Dendritic cell treated with granulocyte-macrophage colony-stimulating factor and Interleukin-4, amounts not matched to agents 40 ng/mL and 50 ng/mL, for 4 days (primary cell): Measurements from ENCODE around the gene DNASE1L2.
"Not testable (repeated sequence)": the region's sequence is repeated elsewhere in the genome, so short reads cannot be mapped to it uniquely, and the experiment has no call there.

ENCODE experiments used
- H3K27ac Mint-ChIP-seq: one replicate; pipeline ENCODE4 v1.8.0; 2022; ENCODE audit warnings: mild to moderate bottlenecking, mixed read lengths
- H3K27me3 Mint-ChIP-seq: one replicate; pipeline ENCODE4 v1.8.0; 2022; ENCODE audit warnings: mild to moderate bottlenecking, mixed read lengths
- H3K36me3 Mint-ChIP-seq: one replicate; pipeline ENCODE4 v1.8.0; 2022; ENCODE audit warnings: low read depth, mixed read lengths
- H3K4me1 Mint-ChIP-seq: one replicate; pipeline ENCODE4 v1.8.0; 2022; ENCODE audit warnings: low read depth, mixed read lengths
- H3K4me3 Mint-ChIP-seq: one replicate; pipeline ENCODE4 v1.8.0; 2022; ENCODE audit warnings: mild to moderate bottlenecking, moderate library complexity, mixed read lengths
- H3K9me3 Mint-ChIP-seq: one replicate; pipeline ENCODE4 v1.8.0; 2022; ENCODE audit warnings: mixed read lengths
- intact Hi-C: fragments of 100-400 bp; cut with micrococcal nuclease; formaldehyde crosslinking; loops from one replicate; pipeline ENCODE4 v1.15.0; 2022

DNASE1L2 gene

GRCh38 chr16:2196981-2197511, 39.2 kb upstream of the DNASE1L2 start:
- intact Hi-C loops: no loop called here
- Mint-ChIP-seq H3K4me1 (no peaks in the 10 kb centered on the region), H3K4me3 (peak overlapping the region; percentile 68), H3K27ac (no peak overlapping the region), H3K9me3 (no peaks in the 10 kb centered on the region), H3K36me3 (no peaks in the 10 kb centered on the region), H3K27me3 (peaks cover 79% of the 10 kb centered on the region)

GRCh38 chr16:2197765-2198164, 38.5 kb upstream of the DNASE1L2 start:
- H3K27ac Mint-ChIP-seq: no peak overlapping the region
- intact Hi-C loops: no loop called here
- H3K4me3 Mint-ChIP-seq: no peak overlapping the region
- no peaks in the 10 kb centered on the region for H3K4me1 Mint-ChIP-seq
- H3K9me3 Mint-ChIP-seq: no peaks in the 10 kb centered on the region
- H3K27me3 Mint-ChIP-seq: peaks cover 79% of the 10 kb centered on the region
- no peaks in the 10 kb centered on the region for H3K36me3 Mint-ChIP-seq

- Mint-ChIP-seq H3K4me1 (peaks cover 1% of the 10 kb centered on the region), H3K27ac (no peak overlapping the region), H3K4me3 (no peak overlapping the region), H3K27me3 (peaks cover 80% of the 10 kb centered on the region), H3K36me3 (no peaks in the 10 kb centered on the region), H3K9me3 (no peaks in the 10 kb centered on the region)
- intact Hi-C loops: no loop called here
Measured at GRCh38 chr16:2198283-2198682, 38.0 kb upstream of the DNASE1L2 start.

GRCh38 chr16:2199095-2199494, 37.1 kb upstream of the DNASE1L2 start:
- intact Hi-C loops: no loop called here
- Mint-ChIP-seq H3K36me3 (no peaks in the 10 kb centered on the region), H3K27ac (no peak overlapping the region), H3K4me3 (no peak overlapping the region), H3K4me1 (peaks cover 9% of the 10 kb centered on the region), H3K9me3 (no peaks in the 10 kb centered on the region), H3K27me3 (peaks cover 75% of the 10 kb centered on the region)

GRCh38 chr16:2199621-2200139, 36.6 kb upstream of the DNASE1L2 start:
- H3K4me3 Mint-ChIP-seq: no peak overlapping the region
- intact Hi-C loops: no loop called here
- peaks cover 69% of the 10 kb centered on the region for H3K27me3 Mint-ChIP-seq
- H3K4me1 Mint-ChIP-seq: peaks cover 15% of the 10 kb centered on the region
- H3K27ac Mint-ChIP-seq: no peak overlapping the region
- no peaks in the 10 kb centered on the region for H3K9me3 Mint-ChIP-seq
- no peaks in the 10 kb centered on the region for H3K36me3 Mint-ChIP-seq

- no peak overlapping the region for H3K4me3 Mint-ChIP-seq
- no peaks in the 10 kb centered on the region for H3K9me3 Mint-ChIP-seq
- no peaks in the 10 kb centered on the region for H3K36me3 Mint-ChIP-seq
- peaks cover 63% of the 10 kb centered on the region for H3K27me3 Mint-ChIP-seq
- H3K4me1 Mint-ChIP-seq: peaks cover 17% of the 10 kb centered on the region
- no peak overlapping the region for H3K27ac Mint-ChIP-seq
- intact Hi-C loops: no loop called here
Measured at GRCh38 chr16:2200313-2200712, 35.9 kb upstream of the DNASE1L2 start.

GRCh38 chr16:2203119-2203688, 33.0 kb upstream of the DNASE1L2 start:
- intact Hi-C loops, H3K9me3 Mint-ChIP-seq, H3K4me3 Mint-ChIP-seq: not testable (repeated sequence)
- Mint-ChIP-seq H3K36me3 (peaks cover 22% of the 10 kb centered on the region), H3K4me1 (peaks cover 42% of the 10 kb centered on the region), H3K27me3 (peaks cover 42% of the 10 kb centered on the region), H3K27ac (peak overlapping the region; percentile 20)

- Mint-ChIP-seq H3K36me3 (peaks cover 36% of the 10 kb centered on the region), H3K9me3 (no peaks in the 10 kb centered on the region), H3K4me3 (peak overlapping the region; percentile 85), H3K27ac (peak overlapping the region; percentile 86), H3K4me1 (peaks cover 44% of the 10 kb centered on the region), H3K27me3 (peaks cover 28% of the 10 kb centered on the region)
- intact Hi-C loops: loop anchor here (1.0 kb wide), 2 partner anchors 19 to 49 kb away; partner anchors contain the start of genes E4F1 and TRAF7
Measured at GRCh38 chr16:2204416-2205103, 31.7 kb upstream of the DNASE1L2 start.

- intact Hi-C loops: loop anchor here (1.0 kb wide), 2 partner anchors 18 to 50 kb away; partner anchors contain the start of genes E4F1 and TRAF7
- Mint-ChIP-seq H3K4me1 (peaks cover 47% of the 10 kb centered on the region), H3K36me3 (peaks cover 43% of the 10 kb centered on the region), H3K4me3 (peak within 1 kb of the TSS; percentile 85), H3K9me3 (no peaks in the 10 kb centered on the region), H3K27ac (peak within 1 kb of the TSS; percentile 86), H3K27me3 (peaks cover 21% of the 10 kb centered on the region)
Measured at GRCh38 chr16:2205104-2205966, 30.9 kb upstream of the DNASE1L2 start, which contains the start of gene MLST8. TSS of gene MLST8 (plus strand) at chr16:2205454. CDS start at chr16:2206086, 632 bp downstream.

GRCh38 chr16:2205967-2206313, 30.3 kb upstream of the DNASE1L2 start:
- peak overlapping the region; percentile 85 for H3K4me3 Mint-ChIP-seq
- peaks cover 17% of the 10 kb centered on the region for H3K27me3 Mint-ChIP-seq
- H3K36me3 Mint-ChIP-seq: peaks cover 49% of the 10 kb centered on the region
- intact Hi-C loops: loop anchor here (1.0 kb wide), 2 partner anchors 17 to 51 kb away; partner anchors contain the start of genes E4F1 and TRAF7
- peaks cover 50% of the 10 kb centered on the region for H3K4me1 Mint-ChIP-seq
- H3K9me3 Mint-ChIP-seq: no peaks in the 10 kb centered on the region
- H3K27ac Mint-ChIP-seq: peak overlapping the region; percentile 86

GRCh38 chr16:2206420-2206779, 29.8 kb upstream of the DNASE1L2 start:
- H3K27me3 Mint-ChIP-seq: peaks cover 15% of the 10 kb centered on the region
- H3K36me3 Mint-ChIP-seq: peaks cover 54% of the 10 kb centered on the region
- H3K4me1 Mint-ChIP-seq: peaks cover 50% of the 10 kb centered on the region
- intact Hi-C loops: no loop called here
- H3K4me3 Mint-ChIP-seq: peak overlapping the region; percentile 85
- no peaks in the 10 kb centered on the region for H3K9me3 Mint-ChIP-seq
- peak overlapping the region; percentile 86 for H3K27ac Mint-ChIP-seq

GRCh38 chr16:2206780-2207433, 29.3 kb upstream of the DNASE1L2 start:
- peaks cover 59% of the 10 kb centered on the region for H3K36me3 Mint-ChIP-seq
- no peaks in the 10 kb centered on the region for H3K9me3 Mint-ChIP-seq
- peak overlapping the region; percentile 86 for H3K27ac Mint-ChIP-seq
- H3K27me3 Mint-ChIP-seq: peaks cover 10% of the 10 kb centered on the region
- intact Hi-C loops: no loop called here
- H3K4me3 Mint-ChIP-seq: no peak overlapping the region
- peaks cover 56% of the 10 kb centered on the region for H3K4me1 Mint-ChIP-seq

- H3K27ac Mint-ChIP-seq: no peak overlapping the region
- peaks cover 65% of the 10 kb centered on the region for H3K4me1 Mint-ChIP-seq
- no peaks in the 10 kb centered on the region for H3K9me3 Mint-ChIP-seq
- H3K36me3 Mint-ChIP-seq: peaks cover 69% of the 10 kb centered on the region
- no peak overlapping the region for H3K4me3 Mint-ChIP-seq
- intact Hi-C loops: no loop called here
- H3K27me3 Mint-ChIP-seq: peaks cover 4% of the 10 kb centered on the region
Measured at GRCh38 chr16:2207872-2208271, 28.4 kb upstream of the DNASE1L2 start.
